IMR-90 (cell line): ENCODE data around the gene FUT2. TPM values are rescaled to one million over a fixed set of nuclear protein-coding genes. Genes with fewer than 3 reads are reported as not detected.

Experiments used
- ATAC-seq: fragments of 200-7000 bp; cut with Tn5 transposase; 2 replicates; pipeline ENCODE4 v1.9.1; 2020; ENCODE audit warnings: low read depth, mild to moderate bottlenecking, moderate library complexity
- BruUV-seq: library from RNA; stranded (reverse); fragments of 400-500 nt; replicated peaks from 2 replicates; lab custom pipeline; 2021; lab: Mats Ljungman, UMichigan
- CTCF ChIA-PET: fragments of 300-600 bp; formaldehyde crosslinking; extraction: SDS; loops from one replicate; lab custom pipeline; 2021; ENCODE audit warnings: antibody characterized with exemption; lab: Yijun Ruan, JAX
- POLR2A ChIA-PET: fragments of 300-600 bp; sonication (Branson Sonifier 250); formaldehyde crosslinking; loops from one replicate; lab custom pipeline; 2022; ENCODE audit warnings: antibody characterized with exemption; ENCODE audit not compliant: unreplicated experiment; lab: Charles Lee
- DNase-seq: peaks from one replicate; pipeline ENCODE4 v3.0.0; 2013
- H2AFZ ChIP-seq: replicated peaks from 2 replicates; pipeline ENCODE3; 2013; ENCODE audit warnings: low read length, mild to moderate bottlenecking; ENCODE audit not compliant: poor library complexity
- H2AK5ac ChIP-seq: 2 replicates; pipeline ENCODE4 v1.6.1; 2013; ENCODE audit warnings: low read depth, low read length, inconsistent platforms
- H2AK9ac ChIP-seq: replicated peaks from 2 replicates; pipeline ENCODE3; 2013; ENCODE audit warnings: mild to moderate bottlenecking, low read depth, low read length, moderate library complexity; ENCODE audit not compliant: poor library complexity
- H2BK120ac ChIP-seq: 2 replicates; pipeline ENCODE4 v1.6.1; 2013; ENCODE audit warnings: low read depth, low read length, inconsistent platforms
- H2BK15ac ChIP-seq: 3 replicates; pipeline ENCODE4 v1.6.1; 2013; ENCODE audit warnings: low read depth, low read length, inconsistent platforms
- H2BK20ac ChIP-seq: 2 replicates; pipeline ENCODE4 v1.6.1; 2013; ENCODE audit warnings: low read depth, mild to moderate bottlenecking, inconsistent platforms, low read length, moderate library complexity
- H2BK5ac ChIP-seq: 2 replicates; pipeline ENCODE4 v1.6.1; 2013; ENCODE audit warnings: mild to moderate bottlenecking, low read depth, low read length, inconsistent platforms; ENCODE audit not compliant: poor library complexity, severe bottlenecking
- H3K14ac ChIP-seq: replicated peaks from 2 replicates; pipeline ENCODE4 v1.6.1; 2013; ENCODE audit warnings: low read depth, low read length, inconsistent platforms
- H3K18ac ChIP-seq: 2 replicates; pipeline ENCODE4 v1.6.1; 2013; ENCODE audit warnings: low read depth, low read length, control low read depth
- H3K23ac ChIP-seq: 2 replicates; pipeline ENCODE4 v1.6.1; 2013; ENCODE audit warnings: low read depth, low read length, inconsistent platforms
- H3K27ac ChIP-seq: 2 replicates; pipeline ENCODE4 v1.5.1; 2013; ENCODE audit warnings: mild to moderate bottlenecking, control low read depth, low read length; ENCODE audit not compliant: insufficient read depth
- H3K27me3 ChIP-seq: 2 replicates; pipeline ENCODE4 v1.6.1; 2013; ENCODE audit warnings: low read length; ENCODE audit not compliant: control insufficient read depth, insufficient read depth
- H3K36me3 ChIP-seq: 2 replicates; pipeline ENCODE4 v1.6.1; 2013; ENCODE audit warnings: low read length, mixed read lengths; ENCODE audit not compliant: control insufficient read depth, insufficient read depth
- H3K4ac ChIP-seq: 2 replicates; pipeline ENCODE4 v1.6.1; 2013; ENCODE audit warnings: low read depth, low read length, inconsistent platforms
- H3K4me1 ChIP-seq: 2 replicates; pipeline ENCODE4 v1.6.1; 2013; ENCODE audit warnings: low read length, mixed read lengths; ENCODE audit not compliant: control insufficient read depth, insufficient read depth
- H3K4me2 ChIP-seq: 2 replicates; pipeline ENCODE4 v1.6.1; 2013; ENCODE audit warnings: low read depth, mild to moderate bottlenecking, control low read depth, low read length, moderate library complexity
- H3K4me3 ChIP-seq: 2 replicates; pipeline ENCODE4 v1.5.1; 2013; ENCODE audit warnings: low read depth, mild to moderate bottlenecking, control low read depth, low read length, moderate library complexity; ENCODE audit not compliant: insufficient read depth
- H3K56ac ChIP-seq: 2 replicates; pipeline ENCODE4 v1.6.1; 2013; ENCODE audit warnings: low read length, inconsistent platforms; ENCODE audit not compliant: insufficient read depth; ENCODE audit errors: extremely low read depth
- H3K79me1 ChIP-seq, 2 experiments: 2 replicates each; pipeline ENCODE4 v1.6.1; 2013; ENCODE audit warnings: low read length in 2 of 2, inconsistent platforms in 1 of 2, low read depth in 1 of 2
- H3K9ac ChIP-seq: 2 replicates; pipeline ENCODE4 v1.6.1; 2013; ENCODE audit warnings: low read depth, low read length, control low read depth
- H3K9me1 ChIP-seq: 2 replicates; pipeline ENCODE4 v1.6.1; 2013; ENCODE audit warnings: low read length, inconsistent platforms; ENCODE audit not compliant: insufficient read depth
- H3K9me3 ChIP-seq: 2 replicates; pipeline ENCODE4 v1.6.1; 2013; ENCODE audit warnings: low read length; ENCODE audit not compliant: control insufficient read depth, insufficient read depth
- H4K20me1 ChIP-seq: 2 replicates; pipeline ENCODE4 v1.6.1; 2013; ENCODE audit warnings: low read length, inconsistent platforms; ENCODE audit not compliant: insufficient read depth
- H4K5ac ChIP-seq: 2 replicates; pipeline ENCODE4 v1.6.1; 2013; ENCODE audit warnings: mild to moderate bottlenecking, low read depth, low read length, control low read depth
- H4K8ac ChIP-seq, 2 experiments: 2 replicates each; pipeline ENCODE4 v1.6.1; 2013; ENCODE audit warnings: low read depth in 2 of 2, low read length in 2 of 2, control low read depth in 1 of 2, inconsistent platforms in 1 of 2
- H4K91ac ChIP-seq: 2 replicates; pipeline ENCODE4 v1.6.1; 2013; ENCODE audit warnings: low read depth, low read length, inconsistent platforms; ENCODE audit not compliant: insufficient read depth
- CEBPB ChIP-seq: IDR thresholded peaks from 2 replicates; pipeline ENCODE4 v1.6.1; 2012; ENCODE audit warnings: low read depth, low read length, improper control_type of control experiment
- CHD1 ChIP-seq: IDR thresholded peaks from 2 replicates; pipeline ENCODE4 v1.6.1; 2012; ENCODE audit warnings: low read depth, low read length, improper control_type of control experiment
- FOS ChIP-seq: fragments of 150-350 bp; IDR thresholded peaks from 2 replicates; pipeline ENCODE4 v1.6.1; 2016; ENCODE audit warnings: low read depth, low read length
- MAFK ChIP-seq: IDR thresholded peaks from 2 replicates; pipeline ENCODE4 v1.6.1; 2012; ENCODE audit warnings: low read depth, low read length, improper control_type of control experiment
- MAZ ChIP-seq: IDR thresholded peaks from 2 replicates; pipeline ENCODE4 v1.6.1; 2012; ENCODE audit warnings: low read depth, mild to moderate bottlenecking, low read length, improper control_type of control experiment, moderate library complexity, borderline replicate concordance
- MXI1 ChIP-seq: IDR thresholded peaks from 2 replicates; pipeline ENCODE4 v1.6.1; 2012; ENCODE audit warnings: low read depth, mild to moderate bottlenecking, low read length, moderate library complexity, borderline replicate concordance
- NFE2L2 ChIP-seq: fragments of 150-350 bp; IDR thresholded peaks from 2 replicates; pipeline ENCODE4 v1.6.1; 2016; ENCODE audit warnings: low read depth, mild to moderate bottlenecking, low read length
- POLR2A ChIP-seq: IDR thresholded peaks from 2 replicates; pipeline ENCODE4 v1.6.1; 2012; ENCODE audit warnings: mild to moderate bottlenecking, low read depth, low read length
- RAD21 ChIP-seq: IDR thresholded peaks from 2 replicates; pipeline ENCODE4 v1.6.1; 2012; ENCODE audit warnings: low read length, improper control_type of control experiment
- RFX5 ChIP-seq: IDR thresholded peaks from 2 replicates; pipeline ENCODE4 v1.8.0; 2012; ENCODE audit warnings: low read depth, mild to moderate bottlenecking, low read length, moderate library complexity
- SMC3 ChIP-seq: fragments of 150-350 bp; IDR thresholded peaks from 2 replicates; pipeline ENCODE4 v1.6.1; 2016; ENCODE audit warnings: low read depth, mild to moderate bottlenecking, antibody characterized with exemption, low read length, moderate library complexity
- WGBS, 2 experiments: methylation state at CpG; one replicate each; pipeline versions ENCODE4 v1.1.5 to v1.1.7; 2013; ENCODE audit warnings: missing lambda C conversion rate in 2 of 2; ENCODE audit not compliant: insufficient read length in 1 of 2; ENCODE audit errors: extremely low coverage in 2 of 2; 5-methylcytosine and 5-hydroxymethylcytosine counted together
- dilution Hi-C: fragments of 300-500 bp; cut with HindIII; formaldehyde crosslinking; loops from one replicate; pipeline ENCODE4 v1.14.3; 2018; ENCODE audit warnings: low sequenced_read_pairs; ENCODE audit not compliant: unreplicated experiment
- in situ Hi-C: fragments of 300-500 bp; cut with MboI; formaldehyde crosslinking; loops from 3 replicates; pipeline ENCODE4 v1.14.3; 2019; ENCODE audit warnings: low sequenced_read_pairs, inconsistent platforms, mixed read lengths
- intact Hi-C: fragments of 100-400 bp; cut with micrococcal nuclease; formaldehyde crosslinking; loops from 2 replicates; pipeline ENCODE4 v1.10.0; 2022
- polyA plus RNA-seq, 3 experiments: library from polyadenylated mRNA; depleted of rRNA; stranded (reverse); fragments of >200 nt; gene quantifications; 2 replicates each; pipeline ENCODE4 v1.2.3, GENCODE V29; 2012; ENCODE audit warnings: low replicate concordance in 1 of 3
- total RNA-seq: library from RNA; depleted of rRNA; stranded (reverse); fragments of >200 nt; gene quantifications from 2 replicates; pipeline ENCODE4 v1.2.3, GENCODE V29; 2012
- TF ChIP-seq, protein P1 (sequence below): fragments of 150-350 bp; IDR thresholded peaks from 2 replicates; pipeline ENCODE4 v1.6.1; 2016; ENCODE audit warnings: low read depth, mild to moderate bottlenecking, low read length, moderate library complexity, borderline replicate concordance
- TF ChIP-seq, protein P2 (sequence below): fragments of 150-350 bp; IDR thresholded peaks from 2 replicates; pipeline ENCODE4 v1.6.1; 2017; ENCODE audit warnings: mild to moderate bottlenecking, antibody characterized with exemption, low read length, low read depth

FUT2 gene
- total and polyA plus RNA-seq, 2 of the 4 experiments (the other 2 are of a cell fraction): not detected

DNA sequence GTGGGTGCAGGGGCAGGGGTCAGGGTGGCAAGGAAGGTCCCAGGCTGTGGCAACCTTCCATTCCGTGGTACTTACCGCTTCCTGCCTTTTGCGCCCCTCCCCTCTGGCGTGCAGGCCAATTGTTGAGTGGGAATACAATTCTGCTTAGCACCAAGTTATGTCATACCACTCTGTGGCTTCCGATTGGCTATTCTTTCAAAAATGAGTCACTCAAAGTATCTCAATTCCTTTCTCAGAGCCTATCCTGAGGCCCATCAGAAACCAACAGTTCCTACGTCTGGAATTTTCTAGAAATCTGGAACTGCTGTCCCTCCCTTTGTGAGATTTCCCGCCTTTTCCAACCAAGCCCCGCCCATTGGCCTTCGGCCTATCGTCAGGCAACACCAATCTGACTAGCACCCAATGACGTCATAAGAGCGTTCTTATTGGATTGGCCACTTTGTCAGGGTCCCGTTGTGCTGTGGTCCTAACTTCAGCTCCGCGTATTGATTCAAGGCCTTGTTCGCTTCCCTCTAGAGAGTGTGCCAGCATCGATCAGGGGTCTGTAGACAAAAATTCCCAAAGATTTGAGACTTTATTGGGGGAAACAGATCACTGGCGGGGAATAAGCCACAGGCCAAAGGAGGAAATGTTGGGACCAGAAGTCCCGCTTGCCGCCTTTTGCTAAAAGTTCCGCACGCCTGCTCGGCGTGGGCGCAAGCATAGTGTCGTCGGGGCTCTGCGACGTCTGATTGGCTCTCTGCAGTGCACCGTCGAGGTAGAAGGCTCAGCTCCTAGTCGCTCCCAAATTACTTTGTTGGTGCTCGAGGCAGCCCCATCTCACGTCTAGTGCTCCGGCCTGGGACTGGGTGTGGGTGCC is 34.7 kb upstream of the FUT2 start (continued):
- peak; percentile 29; the same call in 1 of the 2 replicates for TF ChIP-seq MAZ

DNA sequence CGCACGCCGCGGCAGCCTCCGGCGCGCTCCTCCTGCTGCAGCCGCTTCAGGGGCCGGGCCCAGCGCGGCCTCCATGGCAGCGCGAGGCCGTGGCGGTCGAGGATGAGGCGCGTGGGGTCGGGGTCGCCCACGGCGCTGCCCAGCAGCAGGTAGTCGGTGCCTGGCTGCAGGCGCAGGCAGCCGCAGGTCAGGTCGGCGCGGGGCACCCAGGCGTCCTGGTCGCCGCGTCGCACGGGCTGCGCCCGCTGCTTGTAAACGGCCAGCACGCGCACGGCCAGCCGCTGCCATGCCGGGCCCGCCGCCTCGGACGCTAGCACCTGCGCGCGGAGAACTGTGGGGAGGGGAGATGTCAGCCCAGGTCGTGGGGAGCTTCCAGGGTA is 34.1 kb upstream of the FUT2 start:
- Histone ChIP-seq H3K4ac (no peak overlapping the region), H3K4me3 (no peak overlapping the region), H3K79me1 (no peaks in the 10 kb centered on the region), H3K23ac (no peak overlapping the region), H2BK120ac (no peak overlapping the region), H3K18ac (no peak overlapping the region), H4K5ac (no peak overlapping the region), H3K56ac (no peak overlapping the region), H3K14ac (no peak overlapping the region), H2BK5ac (no peak overlapping the region), H3K4me1 (peaks cover 2% of the 10 kb centered on the region), H3K27me3 (peaks cover under 1% of the 10 kb centered on the region; the same call in 1 of the 2 replicates), H3K27ac (no peak overlapping the region), H3K9me3 (no peaks in the 10 kb centered on the region), H4K8ac (no peak overlapping the region), H2AK9ac (no peak overlapping the region), H2BK15ac (no peak overlapping the region), H3K4me2 (no peak overlapping the region), H2BK20ac (no peak overlapping the region), H4K20me1 (no peaks in the 10 kb centered on the region), H2AFZ (no peak overlapping the region), H2AK5ac (no peak overlapping the region), H3K9me1 (peaks cover 3% of the 10 kb centered on the region; the same call in 1 of the 2 replicates), H3K9ac (no peak overlapping the region), H4K91ac (no peak overlapping the region), H3K36me3 (no peaks in the 10 kb centered on the region)
- POLR2A ChIA-PET: no interaction called here
- dilution Hi-C loops (no loop called here), intact Hi-C loops (no loop called here), in situ Hi-C loops (no loop called here)
- no peak for ATAC-seq
- 94% methylated on average over 23 of the region's 50 CpGs; no CpG with 5 or more reads in 1 of the 2 experiments for WGBS, 2 experiments
- no TSS peak for BruUV-seq
- CTCF ChIA-PET: no interaction called here
- DNase-seq: no peak
- TF ChIP-seq RAD21 (no peak), POLR2A (no peak), RFX5 (no peak), SMC3 (no peak), CHD1 (no peak), NFE2L2 (no peak), MAFK (no peak), CEBPB (no peak), MAZ (no peak), MXI1 (no peak), FOS (no peak)
- TF ChIP-seq, protein P1, sequence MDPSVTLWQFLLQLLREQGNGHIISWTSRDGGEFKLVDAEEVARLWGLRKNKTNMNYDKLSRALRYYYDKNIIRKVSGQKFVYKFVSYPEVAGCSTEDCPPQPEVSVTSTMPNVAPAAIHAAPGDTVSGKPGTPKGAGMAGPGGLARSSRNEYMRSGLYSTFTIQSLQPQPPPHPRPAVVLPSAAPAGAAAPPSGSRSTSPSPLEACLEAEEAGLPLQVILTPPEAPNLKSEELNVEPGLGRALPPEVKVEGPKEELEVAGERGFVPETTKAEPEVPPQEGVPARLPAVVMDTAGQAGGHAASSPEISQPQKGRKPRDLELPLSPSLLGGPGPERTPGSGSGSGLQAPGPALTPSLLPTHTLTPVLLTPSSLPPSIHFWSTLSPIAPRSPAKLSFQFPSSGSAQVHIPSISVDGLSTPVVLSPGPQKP: no peak
- TF ChIP-seq, protein P2, sequence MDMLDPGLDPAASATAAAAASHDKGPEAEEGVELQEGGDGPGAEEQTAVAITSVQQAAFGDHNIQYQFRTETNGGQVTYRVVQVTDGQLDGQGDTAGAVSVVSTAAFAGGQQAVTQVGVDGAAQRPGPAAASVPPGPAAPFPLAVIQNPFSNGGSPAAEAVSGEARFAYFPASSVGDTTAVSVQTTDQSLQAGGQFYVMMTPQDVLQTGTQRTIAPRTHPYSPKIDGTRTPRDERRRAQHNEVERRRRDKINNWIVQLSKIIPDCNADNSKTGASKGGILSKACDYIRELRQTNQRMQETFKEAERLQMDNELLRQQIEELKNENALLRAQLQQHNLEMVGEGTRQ: no peak
